ENCODE measurements around the gene SLC1A2.

SLC1A2 gene

DNA sequence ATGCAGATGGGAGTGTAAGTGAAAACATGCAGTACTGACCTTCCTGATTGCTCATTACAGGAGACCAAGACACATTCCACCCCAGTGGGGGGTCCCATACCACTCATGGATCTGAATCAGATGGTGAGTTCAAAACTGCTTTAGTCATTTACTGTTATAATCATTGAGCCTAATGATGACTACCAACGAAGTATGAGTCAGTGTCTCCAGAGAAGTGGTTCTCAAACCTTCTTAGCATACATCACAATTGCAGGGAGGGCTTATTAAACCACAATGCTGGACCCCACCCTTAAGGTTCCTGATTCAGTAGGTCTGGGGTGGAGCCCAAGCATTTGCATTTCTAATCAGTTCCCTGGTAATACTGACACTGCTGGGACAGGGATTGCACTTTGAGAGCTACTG is 204.6 kb downstream of the SLC1A2 start:
- no peak for DNase-seq

DNA sequence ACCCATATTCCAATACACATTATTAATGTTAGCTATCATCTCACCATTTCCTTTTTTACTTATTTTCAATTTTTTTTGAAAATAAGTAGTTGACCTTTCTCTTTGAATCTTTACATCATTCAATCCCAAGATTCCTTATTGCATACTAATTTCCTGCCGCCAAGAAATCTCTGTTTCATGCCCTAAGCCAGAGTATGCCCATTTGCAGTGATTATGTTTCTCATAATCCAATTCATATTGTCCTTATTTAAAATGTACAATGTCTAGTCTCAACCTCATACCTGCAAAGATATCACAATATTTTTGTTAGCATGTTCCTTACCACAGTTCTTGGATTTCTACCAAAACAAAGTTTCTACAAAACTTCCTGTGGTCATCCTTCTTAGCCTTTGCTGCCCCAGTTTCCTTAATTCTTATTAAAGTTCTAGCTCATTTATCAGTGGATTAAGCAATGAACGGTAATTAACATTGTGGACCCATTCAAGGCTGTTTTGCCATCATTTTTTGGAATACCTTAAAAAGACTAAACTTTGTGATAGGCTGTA is 205.1 kb downstream of the SLC1A2 start:
- DNase-seq = no peak

DNA sequence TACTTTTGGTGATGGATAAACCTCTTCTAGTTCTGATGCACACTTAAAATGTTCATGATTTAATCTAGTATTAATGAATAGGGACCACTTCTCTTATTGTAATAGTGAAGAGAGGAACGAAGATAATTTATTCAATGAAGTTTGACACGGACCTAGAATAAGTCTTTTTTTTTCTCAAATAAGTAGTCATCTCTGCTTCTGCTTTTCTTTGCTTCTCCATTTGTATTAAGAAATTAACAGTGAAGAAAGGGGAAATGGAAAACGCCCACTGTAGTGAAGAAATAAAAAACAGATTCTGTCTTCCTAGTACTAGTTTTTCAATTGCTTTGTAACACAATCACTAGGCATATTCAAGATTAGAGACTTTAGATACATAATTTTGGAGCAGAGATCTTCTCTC is 207.4 kb downstream of the SLC1A2 start:
- DNase-seq = no peak

DNA sequence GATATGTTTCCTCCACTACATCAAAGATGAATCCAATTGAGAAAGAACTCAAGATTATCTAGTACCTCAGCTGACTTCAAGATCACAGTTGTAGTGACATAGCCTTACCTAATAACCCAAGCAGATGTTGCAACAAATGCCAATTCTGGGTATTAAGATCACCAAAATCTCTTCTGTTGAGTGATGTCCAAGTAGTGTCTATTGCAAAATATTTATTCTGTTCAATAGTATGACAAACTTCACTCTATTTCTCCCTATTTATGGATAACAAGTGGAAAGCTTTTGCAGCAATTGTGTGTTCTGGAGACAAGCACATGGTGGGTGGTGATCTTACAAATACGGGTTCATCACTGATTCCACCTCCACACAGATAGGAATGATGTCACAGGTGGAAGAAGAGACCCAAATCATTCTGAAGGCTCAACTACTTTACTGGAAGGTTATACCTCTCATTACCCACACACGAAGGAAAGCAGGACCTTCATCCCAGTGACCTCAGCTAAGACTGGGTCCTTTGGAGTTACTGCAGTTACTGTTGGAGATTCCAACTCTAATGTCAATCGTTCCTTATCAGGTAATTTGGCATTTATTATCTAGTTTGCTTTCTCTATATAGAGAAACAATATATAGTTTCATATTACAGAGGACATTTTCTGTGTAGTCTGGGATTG is 208.3 kb downstream of the SLC1A2 start:
- no peak for DNase-seq

DNA sequence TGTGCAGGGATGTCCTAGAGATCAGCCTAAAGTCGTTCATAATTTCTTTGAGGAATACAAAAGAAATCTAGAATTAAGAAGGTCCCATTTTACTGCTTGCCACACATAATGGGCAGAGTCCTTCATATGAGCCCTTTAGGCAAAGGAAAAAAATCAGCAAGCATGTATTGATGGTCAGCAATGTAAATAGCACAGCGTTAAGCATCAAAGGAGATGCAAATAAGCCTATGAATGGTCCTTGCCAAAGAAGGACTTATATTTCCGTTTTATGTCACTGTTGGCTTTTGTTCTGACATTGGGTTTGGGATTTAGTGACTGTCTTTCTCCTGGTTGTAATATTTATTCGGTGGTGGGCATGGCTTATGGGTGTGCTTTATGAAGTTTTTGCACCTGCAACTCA is 210.6 kb downstream of the SLC1A2 start:
- no peak for DNase-seq

DNA sequence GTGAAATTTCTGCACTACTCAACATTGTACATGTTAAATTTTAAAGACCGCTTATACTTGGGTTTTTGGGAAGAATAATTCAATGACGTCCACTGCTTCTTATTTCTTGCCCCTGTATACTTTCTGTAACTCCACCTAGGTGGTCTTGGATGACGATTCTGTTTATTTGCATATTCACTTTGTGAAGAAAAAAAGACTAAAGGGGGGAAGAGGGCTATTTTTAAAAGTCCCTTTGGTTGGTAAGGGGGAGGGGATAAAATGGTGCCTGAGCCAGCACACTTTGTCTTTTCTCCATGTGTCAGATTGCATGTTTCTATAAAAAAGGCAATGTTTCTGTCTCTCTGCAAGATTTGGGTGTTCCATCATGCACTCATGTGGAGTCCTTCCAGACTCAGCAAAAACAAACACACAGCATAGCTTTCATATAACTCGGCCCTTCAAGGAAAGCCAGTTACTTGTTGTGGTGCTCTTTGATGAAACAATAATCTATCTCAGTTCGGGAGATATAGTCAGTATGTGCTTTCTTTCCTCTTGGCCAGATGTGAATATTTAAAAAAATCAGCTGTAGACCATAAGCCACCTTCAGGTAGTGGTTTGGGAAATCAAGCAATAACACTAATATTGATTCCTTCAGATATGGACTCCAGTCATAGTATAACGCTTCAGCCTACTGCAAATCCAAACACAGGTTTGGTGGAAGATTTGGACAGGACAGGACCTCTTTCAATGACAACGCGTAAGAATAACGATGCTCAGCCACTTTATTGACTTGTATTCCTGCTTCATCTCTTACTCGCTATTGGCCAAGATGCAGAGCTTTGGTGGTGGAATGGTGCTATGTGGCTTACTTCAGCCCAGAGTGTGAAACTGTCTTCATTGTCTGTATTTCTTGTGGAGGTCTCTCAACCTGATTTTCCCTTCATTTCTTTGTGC is 211.6 kb downstream of the SLC1A2 start:
- DNase-seq = no peak

DNA sequence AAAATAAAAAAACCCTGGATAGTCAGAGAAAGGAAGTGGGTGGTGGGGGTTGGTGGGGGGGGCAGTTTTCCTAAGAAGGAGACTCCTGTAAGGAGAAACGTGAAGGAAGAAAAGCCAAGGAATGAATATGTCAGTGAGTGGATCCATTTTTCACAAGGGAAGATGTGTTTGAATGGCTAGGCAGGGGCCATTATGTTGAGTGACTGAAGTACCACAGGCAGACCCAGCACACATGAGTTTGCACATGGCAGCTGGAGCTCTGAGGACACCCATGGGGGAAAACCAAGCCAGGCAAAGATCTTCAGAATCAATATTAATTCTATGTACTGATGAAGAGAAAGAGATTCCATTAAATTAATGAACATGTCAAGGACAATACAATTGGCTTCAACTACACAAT is 212.7 kb downstream of the SLC1A2 start:
- DNase-seq = no peak

DNA sequence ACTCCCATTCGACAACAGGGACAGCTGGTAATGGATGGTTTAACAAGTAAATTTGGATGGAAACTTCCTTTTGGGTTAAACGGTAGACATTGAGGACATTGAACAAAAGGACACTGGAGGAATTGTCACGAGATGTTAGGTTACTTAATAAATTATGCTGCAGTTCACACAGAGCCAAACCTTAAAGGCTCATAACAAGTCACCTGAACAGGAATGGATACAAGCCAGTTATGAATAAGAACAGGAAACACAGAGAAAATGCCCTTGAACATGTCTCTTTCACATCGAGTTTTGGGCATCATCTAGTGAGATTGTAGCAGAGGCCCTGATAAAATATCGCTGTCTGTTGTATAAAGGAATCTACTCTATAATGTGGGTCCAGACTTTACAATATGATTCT is 214.7 kb downstream of the SLC1A2 start:
- DNase-seq = no peak
